Prostate gland (tissue), 2 donors: ENCODE data around the gene EOMES. TPM values are rescaled to one million over a fixed set of nuclear protein-coding genes. Genes with fewer than 3 reads are reported as not detected.

Source experiments
- DNase-seq: peaks from one replicate; pipeline ENCODE4 v3.0.0-alpha.2; 2019; ENCODE audit warnings: low spot score
- H3K27ac ChIP-seq, 2 donors: fragments of 200-600 bp; sonication (generic); 2 replicates each; pipeline ENCODE4 v1.5.1; 2017 to 2019
- H3K27me3 ChIP-seq: fragments of 200-600 bp; sonication (generic); replicated peaks from 2 replicates; pipeline ENCODE4 v1.5.1; 2019; ENCODE audit not compliant: insufficient read depth
- H3K36me3 ChIP-seq, 2 donors: fragments of 200-600 bp; sonication (generic); 1 replicate in 1 of 2; 2 replicates in 1 of 2; pipeline versions ENCODE4 v1.5.1 to v1.8.1; 2017 to 2019
- H3K4me1 ChIP-seq: fragments of 200-600 bp; sonication (generic); replicated peaks from 2 replicates; pipeline ENCODE4 v1.5.1; 2019
- H3K4me3 ChIP-seq, 2 donors: fragments of 200-600 bp; sonication (generic); 2 replicates each; pipeline ENCODE4 v1.5.1; 2017 to 2019
- H3K9me3 ChIP-seq: fragments of 200-600 bp; sonication (generic); 2 replicates; pipeline ENCODE4 v1.5.1; 2017
- POLR2A ChIP-seq: fragments of 450-650 bp; IDR thresholded peaks from one replicate; pipeline ENCODE4 v1.6.1; 2016; ENCODE audit warnings: antibody characterized with exemption, mild to moderate bottlenecking
- POLR2AphosphoS5 ChIP-seq: sonication (generic); formaldehyde crosslinking; IDR thresholded peaks from one replicate; pipeline ENCODE4 v1.6.1; 2017; ENCODE audit warnings: antibody characterized with exemption
- WGBS: methylation state at CpG from one replicate; pipeline ENCODE4 v1.1.5; 2018; 5-methylcytosine and 5-hydroxymethylcytosine counted together
- intact Hi-C: fragments of 100-400 bp; cut with DNase I; formaldehyde crosslinking; loops from one replicate; pipeline ENCODE4 v1.14.2; 2022
- total RNA-seq, 2 donors: library from RNA; depleted of rRNA; stranded (reverse); fragments of >200 nt; gene quantifications; one replicate each; pipeline ENCODE4 v1.1.0, GENCODE V29; 2016
- TF ChIP-seq, protein P1 (sequence below), 4 experiments: fragments of 200-600 bp in 2 of 4; fragments of 450-650 bp in 2 of 4; sonication (generic) in 2 of 4; IDR thresholded peaks; 1 replicate in 3 of 4; 2 replicates in 1 of 4; pipeline ENCODE4 v1.5.1; 2016 to 2019; ENCODE audit warnings: antibody characterized with exemption in 4 of 4, mild to moderate bottlenecking in 2 of 4, moderate library complexity in 2 of 4

EOMES gene
- total RNA-seq, 2 donors from 2014 or later, result 0.46 TPM; not detected in 1

DNA sequence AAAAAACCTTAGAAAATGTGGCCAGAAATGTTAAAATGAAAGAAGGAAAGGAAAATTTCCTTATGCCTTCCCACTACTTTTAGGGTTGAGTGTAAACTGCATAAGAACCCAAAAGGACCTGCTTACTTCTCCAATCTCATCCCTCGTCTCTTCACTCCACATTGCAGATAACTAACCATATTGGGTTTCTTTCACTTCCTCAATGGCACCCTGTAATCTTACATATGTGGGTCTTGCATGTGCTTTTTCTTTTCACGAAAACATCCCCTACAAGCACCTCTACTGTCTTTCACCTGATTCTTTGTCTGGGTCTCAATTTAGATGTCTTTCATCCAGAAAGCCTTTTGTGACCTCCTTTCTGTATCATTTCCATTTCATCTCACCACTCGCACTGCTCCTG lies 23.1 kb downstream of the EOMES start:
- no peaks in the 10 kb centered on the region for H3K4me1 ChIP-seq
- WGBS, result 87% methylated on average over 3 of the region's 3 CpGs

GRCh38 chr3:27696906-27697305 lies 25.2 kb downstream of the EOMES start:
- H3K27ac ChIP-seq, result no peak overlapping the region
- intact Hi-C loops, result no loop called here
- no peaks in the 10 kb centered on the region for H3K27me3 ChIP-seq
- H3K4me3 ChIP-seq, result no peak overlapping the region
- no peaks in the 10 kb centered on the region for H3K9me3 ChIP-seq
- H3K4me1 ChIP-seq, result no peaks in the 10 kb centered on the region
- no peak for DNase-seq
- no peaks in the 10 kb centered on the region for H3K36me3 ChIP-seq
- TF ChIP-seq, protein P1, sequence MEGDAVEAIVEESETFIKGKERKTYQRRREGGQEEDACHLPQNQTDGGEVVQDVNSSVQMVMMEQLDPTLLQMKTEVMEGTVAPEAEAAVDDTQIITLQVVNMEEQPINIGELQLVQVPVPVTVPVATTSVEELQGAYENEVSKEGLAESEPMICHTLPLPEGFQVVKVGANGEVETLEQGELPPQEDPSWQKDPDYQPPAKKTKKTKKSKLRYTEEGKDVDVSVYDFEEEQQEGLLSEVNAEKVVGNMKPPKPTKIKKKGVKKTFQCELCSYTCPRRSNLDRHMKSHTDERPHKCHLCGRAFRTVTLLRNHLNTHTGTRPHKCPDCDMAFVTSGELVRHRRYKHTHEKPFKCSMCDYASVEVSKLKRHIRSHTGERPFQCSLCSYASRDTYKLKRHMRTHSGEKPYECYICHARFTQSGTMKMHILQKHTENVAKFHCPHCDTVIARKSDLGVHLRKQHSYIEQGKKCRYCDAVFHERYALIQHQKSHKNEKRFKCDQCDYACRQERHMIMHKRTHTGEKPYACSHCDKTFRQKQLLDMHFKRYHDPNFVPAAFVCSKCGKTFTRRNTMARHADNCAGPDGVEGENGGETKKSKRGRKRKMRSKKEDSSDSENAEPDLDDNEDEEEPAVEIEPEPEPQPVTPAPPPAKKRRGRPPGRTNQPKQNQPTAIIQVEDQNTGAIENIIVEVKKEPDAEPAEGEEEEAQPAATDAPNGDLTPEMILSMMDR (IDR thresholded peaks at IDR 0.05), result no peak
- 25% methylated on average over 1 of the region's 1 CpG for WGBS

More for the DNA sequence above, 23.1 kb downstream of the EOMES start:
- intact Hi-C loops, result no loop called here
- Histone ChIP-seq H3K27ac (no peak overlapping the region), H3K36me3 (no peaks in the 10 kb centered on the region), H3K4me3 (no peak overlapping the region), H3K27me3 (no peaks in the 10 kb centered on the region), H3K9me3 (no peaks in the 10 kb centered on the region)
- no peak for DNase-seq
- TF ChIP-seq, protein P1 (IDR thresholded peaks at IDR 0.05), result no peak
- TF ChIP-seq POLR2A (no peak), POLR2AphosphoS5 (no peak)

DNA sequence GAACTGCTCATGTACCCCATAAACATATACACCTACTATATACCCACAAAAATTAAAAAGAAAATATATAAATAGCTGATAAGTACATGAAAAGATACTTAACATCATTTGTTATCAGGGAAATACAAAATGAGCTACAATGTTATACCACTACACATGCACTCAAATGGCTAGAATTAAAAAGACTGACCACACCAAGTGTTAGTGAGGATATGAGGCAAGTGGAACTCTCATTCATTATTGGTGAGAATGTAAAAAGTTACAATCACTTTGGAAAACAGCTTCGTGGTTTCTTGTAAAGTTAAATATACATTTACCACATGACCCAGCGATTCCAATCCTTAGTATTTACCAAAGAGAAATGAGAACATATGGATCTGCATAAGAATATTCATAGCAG lies 26.5 kb downstream of the EOMES start:
- intact Hi-C loops, result no loop called here
- Histone ChIP-seq H3K9me3 (no peaks in the 10 kb centered on the region), H3K4me3 (no peak overlapping the region), H3K27ac (no peak overlapping the region), H3K4me1 (no peaks in the 10 kb centered on the region), H3K36me3 (no peaks in the 10 kb centered on the region), H3K27me3 (no peaks in the 10 kb centered on the region)
- DNase-seq, result no peak
- TF ChIP-seq, protein P1 (IDR thresholded peaks at IDR 0.05), result no peak
- no peak for TF ChIP-seq POLR2AphosphoS5
- 80% methylated on average over 2 of the region's 2 CpGs for WGBS

DNA sequence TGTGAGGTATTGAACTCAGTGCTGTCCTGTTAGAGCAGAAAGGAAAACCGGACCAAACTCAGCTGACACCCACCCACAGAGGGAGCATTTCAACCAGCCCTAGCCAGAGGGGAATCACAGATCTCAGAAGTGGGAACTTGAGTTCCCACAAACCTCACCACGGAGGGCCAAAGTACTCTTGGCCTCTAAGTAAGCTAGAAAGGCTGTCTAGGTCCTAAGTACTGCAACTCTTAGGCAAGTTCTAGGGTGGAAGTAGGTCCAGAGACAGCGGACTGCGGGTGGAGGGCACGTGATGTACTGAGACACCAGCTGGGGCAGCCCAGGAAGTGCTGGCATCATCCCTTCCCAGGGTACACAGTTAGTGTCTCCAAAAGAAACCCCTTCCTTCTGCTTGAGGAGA lies 34.1 kb downstream of the EOMES start:
- Histone ChIP-seq H3K27ac (no peak overlapping the region), H3K36me3 (no peaks in the 10 kb centered on the region), H3K4me3 (no peak overlapping the region), H3K27me3 (no peaks in the 10 kb centered on the region), H3K4me1 (no peaks in the 10 kb centered on the region), H3K9me3 (no peaks in the 10 kb centered on the region)
- intact Hi-C loops, result loop anchor here (10.0 kb wide), 1 partner anchor 553 kb away; no protein-coding TSS in a partner anchor
- no peak for DNase-seq
- TF ChIP-seq POLR2A (no peak), POLR2AphosphoS5 (no peak)
- TF ChIP-seq, protein P1 (IDR thresholded peaks at IDR 0.05), result no peak
- WGBS, result 82% methylated on average over 5 of the region's 5 CpGs

DNA sequence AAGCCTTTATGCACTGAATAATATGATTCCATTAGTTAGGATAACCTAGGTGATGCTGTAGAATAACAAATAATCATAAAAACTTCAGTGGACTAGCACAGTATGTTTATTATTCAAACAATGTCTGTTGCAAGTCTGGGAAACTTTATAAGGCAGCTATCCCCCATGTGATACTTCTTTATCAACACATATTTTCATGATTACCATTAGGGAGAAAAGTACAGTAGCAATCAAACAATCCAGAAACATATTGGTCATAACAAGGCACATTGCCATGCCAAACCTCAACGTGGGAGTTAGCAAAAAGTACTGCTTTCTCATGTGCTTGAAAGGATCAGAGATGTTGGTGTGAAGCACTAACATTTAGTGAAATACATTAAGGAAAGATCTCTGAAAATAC lies 35.5 kb downstream of the EOMES start:
- Histone ChIP-seq H3K27me3 (no peaks in the 10 kb centered on the region), H3K4me3 (no peak overlapping the region), H3K9me3 (no peaks in the 10 kb centered on the region), H3K4me1 (no peaks in the 10 kb centered on the region), H3K27ac (no peak overlapping the region), H3K36me3 (no peaks in the 10 kb centered on the region)
- intact Hi-C loops, result loop anchor here (10.0 kb wide), 1 partner anchor 552 kb away; no protein-coding TSS in a partner anchor
- TF ChIP-seq POLR2AphosphoS5, result no peak
- TF ChIP-seq, protein P1 (IDR thresholded peaks at IDR 0.05), result no peak
- no peak for TF ChIP-seq POLR2A
- DNase-seq, result no peak
- WGBS, result 33% methylated on average over 1 of the region's 1 CpG
